H9 (cell line): ENCODE results near the gene CD180. TPM values are rescaled to one million over a fixed set of nuclear protein-coding genes. Genes with fewer than 3 reads are reported as not detected.

Source experiments
- DNase-seq: peaks from one replicate; pipeline ENCODE4 v3.0.0-alpha.2; 2017
- H2AFZ ChIP-seq: one replicate; pipeline ENCODE4 v1.6.1; 2013; ENCODE audit warnings: mild to moderate bottlenecking, low read length, control low read depth, moderate library complexity
- H2AK5ac ChIP-seq: 2 replicates; pipeline ENCODE4 v1.6.1; 2013; ENCODE audit warnings: low read length, control low read depth, mixed read lengths; ENCODE audit not compliant: insufficient read length
- H2BK120ac ChIP-seq: one replicate; pipeline ENCODE4 v1.6.1; 2013; ENCODE audit warnings: low read depth, mild to moderate bottlenecking, low read length, control low read depth, inconsistent platforms; ENCODE audit not compliant: poor library complexity, severe bottlenecking
- H2BK12ac ChIP-seq: 2 replicates; pipeline ENCODE4 v1.6.1; 2013; ENCODE audit warnings: low read length, control low read depth, mixed read lengths, low read depth; ENCODE audit not compliant: insufficient read length
- H2BK15ac ChIP-seq: 2 replicates; pipeline ENCODE4 v1.6.1; 2013; ENCODE audit warnings: low read depth, low read length, control low read depth
- H2BK20ac ChIP-seq: one replicate; pipeline ENCODE4 v1.6.1; 2013; ENCODE audit warnings: low read depth, mild to moderate bottlenecking, low read length, control low read depth, inconsistent platforms; ENCODE audit not compliant: poor library complexity, severe bottlenecking
- H2BK5ac ChIP-seq: 2 replicates; pipeline ENCODE4 v1.6.1; 2013; ENCODE audit warnings: low read length, control low read depth, mixed read lengths; ENCODE audit not compliant: insufficient read length
- H3K14ac ChIP-seq: 2 replicates; pipeline ENCODE4 v1.6.1; 2013; ENCODE audit warnings: low read length, control low read depth; ENCODE audit not compliant: insufficient read depth
- H3K18ac ChIP-seq: 2 replicates; pipeline ENCODE4 v1.6.1; 2013; ENCODE audit warnings: low read depth, mild to moderate bottlenecking, mixed read lengths, low read length, control low read depth; ENCODE audit not compliant: insufficient read length
- H3K23ac ChIP-seq: 2 replicates; pipeline ENCODE4 v1.6.1; 2013; ENCODE audit warnings: low read length, control low read depth, mixed read lengths, low read depth; ENCODE audit not compliant: insufficient read length
- H3K23me2 ChIP-seq: 2 replicates; pipeline ENCODE4 v1.6.1; 2013; ENCODE audit warnings: low read depth, mild to moderate bottlenecking, mixed read lengths, low read length, control low read depth; ENCODE audit not compliant: insufficient read length, poor library complexity, severe bottlenecking
- H3K27ac ChIP-seq: 2 replicates; pipeline ENCODE4 v1.5.1; 2013; ENCODE audit warnings: low read length, control low read depth, mixed read lengths, low read depth; ENCODE audit not compliant: insufficient read length
- H3K27me3 ChIP-seq: 2 replicates; pipeline ENCODE4 v1.6.1; 2013; ENCODE audit warnings: low read length, control low read depth, inconsistent platforms; ENCODE audit not compliant: insufficient read depth
- H3K4ac ChIP-seq: 2 replicates; pipeline ENCODE4 v1.6.1; 2013; ENCODE audit warnings: low read depth, mild to moderate bottlenecking, control low read depth, inconsistent platforms, low read length, moderate library complexity
- H3K4me1 ChIP-seq: 2 replicates; pipeline ENCODE4 v1.6.1; 2013; ENCODE audit warnings: low read length, control low read depth, inconsistent platforms; ENCODE audit not compliant: insufficient read depth
- H3K4me2 ChIP-seq: 2 replicates; pipeline ENCODE4 v1.6.1; 2013; ENCODE audit warnings: low read length, control low read depth, mixed read lengths; ENCODE audit not compliant: insufficient read length, insufficient read depth
- H3K56ac ChIP-seq: 2 replicates; pipeline ENCODE4 v1.6.1; 2013; ENCODE audit warnings: low read depth, mild to moderate bottlenecking, mixed read lengths, low read length, control low read depth; ENCODE audit not compliant: insufficient read length
- H3K79me1 ChIP-seq: 2 replicates; pipeline ENCODE4 v1.6.1; 2013; ENCODE audit warnings: low read depth, mild to moderate bottlenecking, moderate library complexity, low read length, control low read depth, inconsistent platforms; ENCODE audit not compliant: insufficient read depth, poor library complexity, severe bottlenecking
- H3K79me2 ChIP-seq: 2 replicates; pipeline ENCODE4 v1.6.1; 2013; ENCODE audit warnings: low read length, control low read depth, inconsistent platforms; ENCODE audit not compliant: insufficient read depth
- H3K9ac ChIP-seq: 2 replicates; pipeline ENCODE4 v1.6.1; 2013; ENCODE audit warnings: low read length, control low read depth, mixed read lengths; ENCODE audit not compliant: insufficient read length; ENCODE audit errors: extremely low read depth
- H3K9me3 ChIP-seq: one replicate; pipeline ENCODE4 v1.6.1; 2013; ENCODE audit warnings: low read depth, low read length, inconsistent platforms; ENCODE audit not compliant: control insufficient read depth
- H3T11ph ChIP-seq: one replicate; pipeline ENCODE4 v1.6.1; 2013; ENCODE audit warnings: mild to moderate bottlenecking, low read length, control low read depth, inconsistent platforms
- H4K20me1 ChIP-seq: one replicate; pipeline ENCODE4 v1.6.1; 2013; ENCODE audit not compliant: control insufficient read depth, insufficient read length, insufficient read depth
- H4K5ac ChIP-seq: 2 replicates; pipeline ENCODE4 v1.6.1; 2013; ENCODE audit warnings: low read depth, mild to moderate bottlenecking, mixed read lengths, low read length, control low read depth; ENCODE audit not compliant: insufficient read length
- H4K8ac ChIP-seq: replicated peaks from 2 replicates; pipeline ENCODE4 v1.6.1; 2013; ENCODE audit warnings: low read length, control low read depth, mixed read lengths, low read depth; ENCODE audit not compliant: insufficient read length
- H4K91ac ChIP-seq: 2 replicates; pipeline ENCODE4 v1.6.1; 2013; ENCODE audit warnings: low read depth, mild to moderate bottlenecking, moderate library complexity, mixed read lengths, low read length, control low read depth; ENCODE audit not compliant: insufficient read length
- H3K27ac Mint-ChIP-seq, 3 experiments: 2 replicates in 2 of 3; 3 replicates in 1 of 3; pipeline ENCODE4 v1.8.0; 2020 to 2021; ENCODE audit warnings: mixed read lengths in 3 of 3, mild to moderate bottlenecking in 1 of 3, moderate library complexity in 1 of 3
- H3K27me3 Mint-ChIP-seq: 2 replicates; pipeline ENCODE4 v1.8.0; 2021; ENCODE audit warnings: low read depth, mild to moderate bottlenecking, moderate library complexity, mixed read lengths
- H3K36me3 Mint-ChIP-seq, 3 experiments: 2 replicates in 2 of 3; 3 replicates in 1 of 3; pipeline ENCODE4 v1.8.0; 2020 to 2021; ENCODE audit warnings: low read depth in 3 of 3, mixed read lengths in 3 of 3; ENCODE audit not compliant: insufficient read depth in 1 of 3
- H3K4me1 Mint-ChIP-seq, 2 experiments: 2 replicates each; pipeline ENCODE4 v1.8.0; 2020; ENCODE audit warnings: mixed read lengths in 2 of 2
- H3K4me3 Mint-ChIP-seq, 2 experiments: 2 replicates in 1 of 2; 3 replicates in 1 of 2; pipeline ENCODE4 v1.8.0; 2020 to 2021; ENCODE audit warnings: mild to moderate bottlenecking in 2 of 2, mixed read lengths in 2 of 2, moderate library complexity in 1 of 2
- H3K9me3 Mint-ChIP-seq, 2 experiments: 2 replicates in 1 of 2; 3 replicates in 1 of 2; pipeline ENCODE4 v1.8.0; 2020; ENCODE audit warnings: mild to moderate bottlenecking in 2 of 2, mixed read lengths in 2 of 2, moderate library complexity in 1 of 2
- CTCF ChIP-seq: fragments of 200-600 bp; sonication (generic); conservative IDR thresholded peaks from 3 replicates; pipeline ENCODE4 v1.8.0; 2021; ENCODE audit warnings: antibody characterized with exemption, mild to moderate bottlenecking
- WGBS: extraction: QIAGEN DNeasy Blood & Tissue Kit; methylation state at CpG from one replicate; pipeline ENCODE4 v1.1.7; 2013; ENCODE audit warnings: missing lambda C conversion rate, low lambda C conversion rate, mixed read lengths; ENCODE audit not compliant: insufficient read length; ENCODE audit errors: extremely low coverage; 5-methylcytosine and 5-hydroxymethylcytosine counted together
- total RNA-seq: library from RNA; stranded (reverse); gene quantifications from 2 replicates; pipeline ENCODE4 v1.2.1, GENCODE V29; 2021

Gene CD180
- total RNA-seq, 1 experiment from 2014 or later = not detected

GRCh38 chr5:67147760-67148159, 48.8 kb downstream of the CD180 start:
- Mint-ChIP-seq H3K9me3 (no peaks in the 10 kb centered on the region), H3K36me3 (peaks cover 0 to 3% (median 1%) of the 10 kb centered on the region in 3 experiments; a peak in 2 of 7 replicates), H3K27ac (no peak overlapping the region), H3K4me3 (no peak overlapping the region), H3K27me3 (no peaks in the 10 kb centered on the region), H3K4me1 (peaks cover 0 to 4% of the 10 kb centered on the region in 2 experiments; a peak in 1 of 4 replicates)
- TF ChIP-seq CTCF = no peak
- Histone ChIP-seq H3K23me2 (no peaks in the 10 kb centered on the region), H2BK20ac (no peak overlapping the region), H3K4me2 (no peak overlapping the region), H2AFZ (no peak overlapping the region), H4K8ac (no peak overlapping the region), H2BK15ac (no peak overlapping the region), H3K79me1 (no peaks in the 10 kb centered on the region), H4K91ac (no peak overlapping the region), H3K9me3 (no peaks in the 10 kb centered on the region), H3K4me1 (no peaks in the 10 kb centered on the region), H3K27me3 (no peaks in the 10 kb centered on the region), H3K4ac (no peak overlapping the region), H4K20me1 (no peaks in the 10 kb centered on the region), H3K27ac (no peak overlapping the region), H3K79me2 (no peaks in the 10 kb centered on the region), H3T11ph (no peak overlapping the region), H3K56ac (no peak overlapping the region), H2BK120ac (no peak overlapping the region), H3K14ac (no peak overlapping the region), H3K23ac (no peak overlapping the region), H3K18ac (no peak overlapping the region), H4K5ac (no peak overlapping the region), H2AK5ac (no peak overlapping the region), H2BK12ac (no peak overlapping the region), H3K9ac (no peak overlapping the region), H2BK5ac (no peak overlapping the region)
- no peak for DNase-seq
- WGBS = no CpG with 5 or more reads among the region's 3 CpGs
